A549 (cell line): ENCODE results near the gene XPO1. TPM values are rescaled to one million over a fixed set of nuclear protein-coding genes. Genes with fewer than 3 reads are reported as not detected.

Experiments
- ATAC-seq, 2 experiments: fragments of 200-7000 bp in 1 of 2; fragments of >200 bp in 1 of 2; cut with Nextera tagmentation in 1 of 2; cut with Tn5 transposase in 1 of 2; 3 replicates each; pipeline versions ENCODE4 v1.8.0 to v1.9.1; 2018 to 2020; ENCODE audit warnings: mild to moderate bottlenecking in 1 of 2, moderate library complexity in 1 of 2
- CTCF ChIA-PET: fragments of 300-600 bp; sonication (Branson Sonifier 250); formaldehyde crosslinking; extraction: SDS; loops from one replicate; lab custom pipeline; 2021; ENCODE audit warnings: antibody characterized with exemption, inconsistent platforms; lab: Yijun Ruan, JAX
- POLR2A ChIA-PET: fragments of 350-600 bp; formaldehyde crosslinking; extraction: SDS; loops from one replicate; lab custom pipeline; 2021; ENCODE audit warnings: antibody characterized with exemption, inconsistent platforms; lab: Yijun Ruan, JAX
- DNase-seq, 2 experiments: peaks; one replicate each; pipeline versions ENCODE4 v3.0.0 to v3.0.0-alpha.2; 2011 to 2016; ENCODE audit warnings: low read depth in 1 of 2, low spot score in 1 of 2
- FAIRE-seq: peaks from 2 replicates; lab custom pipeline; 2011; peaks lifted over from hg19 to GRCh38; lab: Jason Lieb, UNC
- H3K27ac ChIP-seq, 2 experiments: fragments of >200 bp; sonication (Bioruptor Twin); formaldehyde crosslinking; 3 replicates each; pipeline ENCODE4 v1.5.1; 2016 to 2017
- H3K4me1 ChIP-seq: fragments of >200 bp; sonication (Bioruptor Twin); formaldehyde crosslinking; 3 replicates; pipeline ENCODE4 v1.6.1; 2016
- H3K4me2 ChIP-seq: fragments of >200 bp; sonication (Bioruptor Twin); formaldehyde crosslinking; 3 replicates; pipeline ENCODE4 v1.6.1; 2016
- H3K4me3 ChIP-seq: fragments of >200 bp; sonication (Bioruptor Twin); formaldehyde crosslinking; 3 replicates; pipeline ENCODE4 v1.5.1; 2016
- H3K9me3 ChIP-seq: fragments of >200 bp; sonication (Bioruptor Twin); formaldehyde crosslinking; 3 replicates; pipeline ENCODE4 v1.6.1; 2016
- CEBPB ChIP-seq, 2 experiments: fragments of >200 bp in 1 of 2; sonication (Bioruptor Twin) in 1 of 2; formaldehyde crosslinking in 1 of 2; IDR thresholded peaks; 2 replicates each; pipeline ENCODE4 v1.6.1; 2012 to 2016
- CHD2 ChIP-seq: fragments of 150-350 bp; IDR thresholded peaks from 2 replicates; pipeline ENCODE4 v1.6.1; 2014; ENCODE audit warnings: low read length; ENCODE audit not compliant: partially characterized antibody
- FOSB ChIP-seq: fragments of 250-450 bp; sonication (Bioruptor Pico); IDR thresholded peaks from 2 replicates; pipeline ENCODE4 v1.5.0; 2020; ENCODE audit warnings: mild to moderate bottlenecking, moderate library complexity
- FOSL2 ChIP-seq, 2 experiments: fragments of 450-650 bp in 1 of 2; fragments of >200 bp in 1 of 2; sonication (Bioruptor Twin) in 1 of 2; formaldehyde crosslinking; IDR thresholded peaks; 2 replicates each; pipeline versions ENCODE4 v1.5.0 to v1.6.1; 2016 to 2020; ENCODE audit warnings: mild to moderate bottlenecking in 1 of 2, moderate library complexity in 1 of 2
- FOXS1 ChIP-seq: fragments of 250-450 bp; sonication (Bioruptor Pico); IDR thresholded peaks from 2 replicates; pipeline ENCODE4 v1.5.0; 2020; ENCODE audit warnings: mild to moderate bottlenecking, moderate library complexity
- GATA3 ChIP-seq: IDR thresholded peaks from 2 replicates; pipeline ENCODE4 v1.6.1; 2012; ENCODE audit warnings: borderline replicate concordance
- HDAC2 ChIP-seq: fragments of 200-600 bp; sonication (generic); IDR thresholded peaks from 2 replicates; pipeline ENCODE4 v1.6.1; 2016
- HEYL ChIP-seq: fragments of 250-450 bp; sonication (Bioruptor Pico); IDR thresholded peaks from 2 replicates; pipeline ENCODE4 v1.8.0; 2021; ENCODE audit warnings: mild to moderate bottlenecking, moderate library complexity
- HOXA7 ChIP-seq: fragments of 250-450 bp; sonication (Bioruptor Pico); IDR thresholded peaks from 2 replicates; pipeline ENCODE4 v1.5.0; 2020; ENCODE audit warnings: mild to moderate bottlenecking, moderate library complexity
- JUN ChIP-seq, 2 experiments: fragments of >200 bp; sonication (Bioruptor Twin); formaldehyde crosslinking; IDR thresholded peaks; 2 replicates in 1 of 2; 3 replicates in 1 of 2; pipeline ENCODE4 v1.6.1; 2016 to 2017
- JUNB ChIP-seq: fragments of >200 bp; sonication (Bioruptor Twin); formaldehyde crosslinking; IDR thresholded peaks from 2 replicates; pipeline ENCODE4 v1.6.1; 2016
- KDM1A ChIP-seq: fragments of 200-600 bp; sonication (generic); IDR thresholded peaks from 2 replicates; pipeline ENCODE4 v1.6.1; 2016; ENCODE audit warnings: low read depth, mild to moderate bottlenecking
- KDM5A ChIP-seq: fragments of 200-600 bp; sonication (generic); IDR thresholded peaks from 2 replicates; pipeline ENCODE4 v1.6.1; 2016; ENCODE audit warnings: antibody characterized with exemption, mild to moderate bottlenecking
- MAFK ChIP-seq: fragments of 450-650 bp; IDR thresholded peaks from 2 replicates; pipeline ENCODE4 v1.6.1; 2014; ENCODE audit not compliant: partially characterized antibody
- MAX ChIP-seq: IDR thresholded peaks from 2 replicates; pipeline ENCODE4 v1.6.1; 2012
- MAZ ChIP-seq: fragments of 150-350 bp; IDR thresholded peaks from 2 replicates; pipeline ENCODE4 v1.6.1; 2014; ENCODE audit warnings: antibody characterized with exemption, low read depth, low read length, borderline replicate concordance
- NFE2L2 ChIP-seq: fragments of 150-350 bp; conservative IDR thresholded peaks from 2 replicates; pipeline ENCODE4 v1.6.1; 2014; ENCODE audit warnings: low read length
- NR3C1 ChIP-seq: fragments of >200 bp; sonication (Bioruptor Twin); formaldehyde crosslinking; IDR thresholded peaks from 3 replicates; pipeline ENCODE4 v1.6.1; 2017
- PHF8 ChIP-seq: fragments of 200-600 bp; sonication (generic); IDR thresholded peaks from 2 replicates; pipeline ENCODE4 v1.6.1; 2016; ENCODE audit warnings: low read depth, mild to moderate bottlenecking, antibody characterized with exemption, moderate library complexity, borderline replicate concordance
- RFX5 ChIP-seq: fragments of 450-650 bp; IDR thresholded peaks from 2 replicates; pipeline ENCODE4 v1.7.1; 2014; ENCODE audit warnings: antibody characterized with exemption, mild to moderate bottlenecking, moderate library complexity
- SREBF2 ChIP-seq: fragments of 450-650 bp; IDR thresholded peaks from 2 replicates; pipeline ENCODE4 v1.6.1; 2014; ENCODE audit warnings: mild to moderate bottlenecking, moderate library complexity
- TFCP2L1 ChIP-seq: fragments of 250-450 bp; sonication (Bioruptor Pico); IDR thresholded peaks from 2 replicates; pipeline ENCODE4 v1.5.0; 2021; ENCODE audit warnings: mild to moderate bottlenecking
- WGBS: methylation state at CpG from one replicate; pipeline ENCODE4 v1.1.6; 2017; ENCODE audit errors: missing lambda C conversion rate; 5-methylcytosine and 5-hydroxymethylcytosine counted together
- polyA plus RNA-seq, 4 experiments: library from polyadenylated mRNA; depleted of rRNA in 3 of 4; stranded (reverse); fragments of >200 nt; fragmentation: RNase III in 1 of 4; extraction: RNeasy Plus Mini Kit Qiagen cat#74134 plus additional on column Dnase treatment in 1 of 4; gene quantifications; 2 replicates in 3 of 4; 3 replicates in 1 of 4; pipeline ENCODE4 v1.2.3, GENCODE V29; 2011 to 2017
- TF ChIP-seq, protein P1 (sequence below): fragments of 450-650 bp; IDR thresholded peaks from 2 replicates; pipeline ENCODE4 v1.6.1; 2014; ENCODE audit warnings: antibody characterized with exemption
- TF ChIP-seq, protein P2 (sequence below): fragments of 250-450 bp; sonication (Bioruptor Pico); IDR thresholded peaks from 2 replicates; pipeline ENCODE4 v1.5.0; 2021; ENCODE audit warnings: mild to moderate bottlenecking, moderate library complexity, borderline replicate concordance
- TF ChIP-seq, protein P3 (sequence below): fragments of >200 bp; sonication (Bioruptor Twin); formaldehyde crosslinking; IDR thresholded peaks from 3 replicates; pipeline ENCODE4 v1.6.1; 2016
- TF ChIP-seq, protein P4 (sequence below): fragments of 250-450 bp; sonication (Bioruptor Pico); IDR thresholded peaks from 2 replicates; pipeline ENCODE4 v1.5.0; 2020; ENCODE audit warnings: low read depth, mild to moderate bottlenecking, moderate library complexity

Gene XPO1
- polyA plus RNA-seq, 2 of the 4 experiments (the other 2 are of a cell fraction): 152 to 216 TPM

DNA sequence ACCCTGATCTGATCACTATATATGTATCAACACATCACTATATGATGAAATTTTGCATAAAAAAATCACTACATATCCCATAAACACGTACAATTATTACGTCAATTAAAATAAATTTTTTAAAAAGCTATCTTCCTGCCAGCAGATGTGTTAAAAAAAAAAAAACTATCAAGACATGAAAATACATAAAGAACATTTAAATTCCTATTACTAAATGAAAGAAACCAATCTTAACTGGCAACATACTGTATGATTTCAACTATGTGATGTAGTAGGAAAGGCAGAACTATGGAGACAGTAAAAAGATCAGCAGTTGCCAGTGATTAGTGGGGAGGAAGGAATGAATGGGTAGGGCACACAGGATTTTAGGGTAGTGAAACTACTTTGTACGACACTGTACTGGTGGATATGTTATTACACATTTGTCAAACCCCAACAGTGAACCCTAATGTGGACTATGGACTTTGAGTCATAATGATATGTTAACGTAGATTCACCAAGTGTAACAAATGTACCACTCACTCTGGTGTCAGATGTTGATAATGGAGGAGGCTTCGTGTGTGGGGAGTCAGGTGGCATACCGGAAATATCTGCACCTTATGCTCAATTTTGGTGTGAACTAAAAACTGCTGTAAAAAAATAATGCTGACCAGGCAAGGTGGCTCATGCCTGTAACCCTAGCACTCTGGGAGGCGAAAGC lies 94.7 kb downstream of the XPO1 start:
- WGBS: 70% methylated on average over 7 of the region's 7 CpGs
- Histone ChIP-seq H3K4me3 (no peak overlapping the region), H3K9me3 (0 out of 3 replicates have a peak, but pooled peaks cover 3% of the 10 kb centered on the region), H3K27ac (peak overlapping the region in 1 of 2 experiments; percentile 55; a peak in 2 of 6 replicates), H3K4me2 (peak overlapping the region; percentile 44), H3K4me1 (peaks cover 49% of the 10 kb centered on the region)
- peak; percentile 55 to 77; a peak in 5 of 6 replicates for ATAC-seq
- ChIA-PET CTCF (interaction anchor here (0.6 to 1.8 kb wide), 3 partner anchors 16 to 32 kb away, joined by 3 to 5 read pairs (median 5); no protein-coding TSS in a partner anchor), POLR2A (no interaction called here)
- no peak for FAIRE-seq
- TF ChIP-seq MAX (no peak), GATA3 (no peak), HEYL (no peak), HOXA7 (CRISPR knock-in tag) (no peak), NFE2L2 (no peak), KDM1A (no peak), HDAC2 (no peak), PHF8 (no peak), CEBPB (IDR thresholded peaks at IDR 0.05) (no peak), TFCP2L1 (CRISPR knock-in tag) (no peak), CHD2 (no peak), SREBF2 (no peak), FOSL2 (IDR thresholded peaks at IDR 0.05) (no peak), FOSL2 (CRISPR knock-in tag; IDR thresholded peaks at IDR 0.05) (peak; percentile 34), JUN (IDR thresholded peaks at IDR 0.05) (no peak), MAZ (no peak), FOSB (no peak), KDM5A (no peak), NR3C1 (no peak), RFX5 (no peak), FOXS1 (CRISPR knock-in tag) (no peak), MAFK (peak; percentile 92), JUNB (no peak)
- TF ChIP-seq, protein P1, sequence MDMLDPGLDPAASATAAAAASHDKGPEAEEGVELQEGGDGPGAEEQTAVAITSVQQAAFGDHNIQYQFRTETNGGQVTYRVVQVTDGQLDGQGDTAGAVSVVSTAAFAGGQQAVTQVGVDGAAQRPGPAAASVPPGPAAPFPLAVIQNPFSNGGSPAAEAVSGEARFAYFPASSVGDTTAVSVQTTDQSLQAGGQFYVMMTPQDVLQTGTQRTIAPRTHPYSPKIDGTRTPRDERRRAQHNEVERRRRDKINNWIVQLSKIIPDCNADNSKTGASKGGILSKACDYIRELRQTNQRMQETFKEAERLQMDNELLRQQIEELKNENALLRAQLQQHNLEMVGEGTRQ: 0 out of 2 replicates have a peak, but pooled peaks have one; percentile 33
- TF ChIP-seq, protein P2, sequence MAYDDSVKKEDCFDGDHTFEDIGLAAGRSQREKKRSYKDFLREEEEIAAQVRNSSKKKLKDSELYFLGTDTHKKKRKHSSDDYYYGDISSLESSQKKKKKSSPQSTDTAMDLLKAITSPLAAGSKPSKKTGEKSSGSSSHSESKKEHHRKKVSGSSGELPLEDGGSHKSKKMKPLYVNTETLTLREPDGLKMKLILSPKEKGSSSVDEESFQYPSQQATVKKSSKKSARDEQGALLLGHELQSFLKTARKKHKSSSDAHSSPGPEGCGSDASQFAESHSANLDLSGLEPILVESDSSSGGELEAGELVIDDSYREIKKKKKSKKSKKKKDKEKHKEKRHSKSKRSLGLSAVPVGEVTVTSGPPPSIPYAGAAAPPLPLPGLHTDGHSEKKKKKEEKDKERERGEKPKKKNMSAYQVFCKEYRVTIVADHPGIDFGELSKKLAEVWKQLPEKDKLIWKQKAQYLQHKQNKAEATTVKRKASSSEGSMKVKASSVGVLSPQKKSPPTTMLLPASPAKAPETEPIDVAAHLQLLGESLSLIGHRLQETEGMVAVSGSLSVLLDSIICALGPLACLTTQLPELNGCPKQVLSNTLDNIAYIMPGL (CRISPR knock-in tag): no peak
- TF ChIP-seq, protein P3, sequence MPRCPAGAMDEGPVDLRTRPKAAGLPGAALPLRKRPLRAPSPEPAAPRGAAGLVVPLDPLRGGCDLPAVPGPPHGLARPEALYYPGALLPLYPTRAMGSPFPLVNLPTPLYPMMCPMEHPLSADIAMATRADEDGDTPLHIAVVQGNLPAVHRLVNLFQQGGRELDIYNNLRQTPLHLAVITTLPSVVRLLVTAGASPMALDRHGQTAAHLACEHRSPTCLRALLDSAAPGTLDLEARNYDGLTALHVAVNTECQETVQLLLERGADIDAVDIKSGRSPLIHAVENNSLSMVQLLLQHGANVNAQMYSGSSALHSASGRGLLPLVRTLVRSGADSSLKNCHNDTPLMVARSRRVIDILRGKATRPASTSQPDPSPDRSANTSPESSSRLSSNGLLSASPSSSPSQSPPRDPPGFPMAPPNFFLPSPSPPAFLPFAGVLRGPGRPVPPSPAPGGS: no peak
- TF ChIP-seq, protein P4, sequence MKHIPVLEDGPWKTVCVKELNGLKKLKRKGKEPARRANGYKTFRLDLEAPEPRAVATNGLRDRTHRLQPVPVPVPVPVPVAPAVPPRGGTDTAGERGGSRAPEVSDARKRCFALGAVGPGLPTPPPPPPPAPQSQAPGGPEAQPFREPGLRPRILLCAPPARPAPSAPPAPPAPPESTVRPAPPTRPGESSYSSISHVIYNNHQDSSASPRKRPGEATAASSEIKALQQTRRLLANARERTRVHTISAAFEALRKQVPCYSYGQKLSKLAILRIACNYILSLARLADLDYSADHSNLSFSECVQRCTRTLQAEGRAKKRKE (CRISPR knock-in tag): no peak
- peak in 1 of 2 experiments; percentile 44 for DNase-seq
